ENCODE measurements around the gene SGMS1.
"Not testable (repeated sequence)": the region's sequence is repeated elsewhere in the genome, so short reads cannot be mapped to it uniquely, and the experiment has no call there.

The SGMS1 gene

DNA sequence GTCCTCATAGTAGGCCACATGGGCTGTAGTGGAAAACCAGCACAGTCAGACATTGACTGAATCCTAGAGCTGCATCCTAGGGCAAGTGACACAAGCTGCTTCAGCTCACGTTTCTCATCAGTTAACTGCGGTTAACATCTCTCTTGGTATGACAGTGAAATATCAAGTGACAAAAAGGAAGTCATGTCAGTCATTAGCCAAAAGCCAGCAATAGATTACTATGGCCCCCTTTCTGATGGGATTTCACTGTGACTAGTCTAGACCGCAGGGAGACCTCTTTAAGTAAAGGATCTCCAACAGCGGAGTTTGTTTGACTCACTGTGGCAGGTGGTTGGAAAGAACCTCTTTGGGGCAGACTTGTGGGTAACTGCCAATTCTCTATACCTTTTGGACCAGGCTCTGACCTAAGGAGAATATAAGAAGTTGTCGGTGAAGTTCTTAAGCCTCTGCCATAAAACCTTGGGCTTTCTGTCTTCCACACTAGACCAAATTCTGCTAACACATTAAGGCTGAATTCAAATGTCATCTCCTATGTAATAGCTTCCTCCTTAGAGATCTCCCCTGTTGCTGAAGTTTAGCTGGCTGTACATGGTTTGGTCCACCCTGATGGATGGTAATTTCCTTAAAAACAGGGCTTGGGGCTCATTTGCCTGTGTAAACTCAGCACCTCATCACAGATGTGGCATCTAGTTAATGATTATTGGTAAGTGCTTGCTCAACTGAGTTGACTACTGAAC is 115.3 kb downstream of the SGMS1 start:
- no peak overlapping the region for H3K4me3 ChIP-seq (ENCODE audit: low read depth, low read length)
- TF ChIP-seq CTCF (IDR thresholded peaks at IDR 0.05; ENCODE audit: low read depth, low read length, missing control alignments): no peak
- DNase-seq (ENCODE audit: low read depth): peak; percentile 94

DNA sequence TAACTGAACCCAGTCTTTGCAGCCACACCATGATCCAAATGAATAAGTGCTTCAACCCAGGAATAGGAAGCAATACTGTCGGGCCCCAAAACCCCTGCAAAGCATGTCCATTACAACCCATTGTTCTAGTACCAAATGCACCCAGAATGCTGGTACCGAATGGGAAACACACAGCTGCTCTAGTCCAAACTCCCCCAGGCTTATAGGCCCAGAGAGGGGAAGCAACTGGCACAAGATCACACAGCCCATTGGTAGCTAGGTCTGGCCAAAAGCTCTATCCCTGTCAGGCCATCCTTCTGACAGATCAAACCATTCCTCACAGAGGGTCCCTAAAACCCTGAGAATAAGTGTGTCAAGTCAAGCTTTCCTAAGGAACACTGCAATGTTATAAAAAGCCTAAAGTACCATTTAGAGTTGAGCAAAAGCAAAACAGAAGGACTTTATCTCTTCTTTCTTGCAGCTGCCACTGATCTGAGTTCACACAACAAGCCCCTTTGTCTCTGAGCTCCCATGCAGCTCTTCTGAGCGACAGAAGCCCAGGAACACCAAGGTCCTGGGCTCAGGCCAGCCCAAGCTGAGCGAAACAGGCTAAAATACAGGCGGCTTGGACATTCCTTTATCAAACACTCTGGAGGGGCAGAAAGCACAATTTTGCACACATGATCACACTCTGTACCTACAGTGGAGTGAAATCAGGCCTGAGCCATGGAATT is 116.7 kb downstream of the SGMS1 start:
- no peak for DNase-seq (ENCODE audit: low read depth)
- no peak for TF ChIP-seq CTCF (IDR thresholded peaks at IDR 0.05; ENCODE audit: low read depth, low read length, missing control alignments)
- H3K4me3 ChIP-seq (ENCODE audit: low read depth, low read length): no peak overlapping the region

DNA sequence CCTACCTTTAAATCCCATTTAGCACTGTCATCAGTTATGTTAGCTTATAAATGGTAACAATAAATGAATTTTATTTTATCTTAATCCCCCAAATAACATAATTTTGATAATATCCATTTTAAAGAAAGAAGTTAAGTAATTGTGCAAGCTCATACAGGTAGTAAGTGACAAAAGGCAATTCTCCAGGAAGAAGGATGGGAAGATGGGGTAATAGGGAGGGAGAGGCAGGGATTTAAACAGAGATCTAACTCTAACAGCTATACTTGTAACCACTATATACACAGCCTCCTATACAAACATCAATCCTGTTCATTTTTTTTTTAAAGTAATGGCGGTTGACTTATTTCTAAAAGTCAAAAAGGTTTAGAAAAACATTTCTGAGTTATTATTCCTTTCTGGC is 119.4 kb downstream of the SGMS1 start:
- TF ChIP-seq CTCF (IDR thresholded peaks at IDR 0.05; ENCODE audit: low read depth, low read length, missing control alignments): no peak
- DNase-seq (ENCODE audit: low read depth): no peak
- H3K4me3 ChIP-seq (ENCODE audit: low read depth, low read length): no peak overlapping the region

DNA sequence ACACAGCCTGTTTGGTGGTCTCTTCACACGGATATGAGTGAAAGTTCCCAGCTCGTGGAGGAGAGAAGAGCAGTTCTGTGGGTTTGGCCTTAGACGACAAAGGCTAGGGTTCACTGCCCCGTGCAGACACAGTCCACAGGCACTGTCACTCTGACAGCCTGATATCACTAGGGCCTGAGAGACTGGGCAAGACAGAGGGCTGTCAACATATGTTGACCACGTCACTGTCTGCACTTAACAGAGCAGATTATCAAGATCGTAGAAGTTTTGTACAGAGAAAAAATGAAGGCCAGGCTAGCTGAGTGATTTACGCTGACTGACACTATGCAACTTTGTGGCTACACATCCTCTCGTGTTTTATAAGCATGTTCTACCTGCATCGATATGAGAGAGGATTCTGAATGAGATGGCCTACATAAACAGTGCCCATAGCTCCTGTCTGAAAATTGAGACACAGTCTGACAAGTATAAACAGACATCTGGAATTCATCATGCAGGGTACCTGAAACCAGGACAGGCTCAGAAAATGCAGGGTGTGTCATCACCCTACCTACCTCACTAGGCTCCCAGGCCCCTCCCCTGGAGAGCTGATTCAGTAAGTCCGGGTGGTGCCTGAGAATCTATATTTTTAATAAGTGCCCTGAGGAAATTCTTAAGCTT is 120.0 kb downstream of the SGMS1 start:
- no peak overlapping the region for H3K4me3 ChIP-seq (ENCODE audit: low read depth, low read length)
- TF ChIP-seq CTCF (IDR thresholded peaks at IDR 0.05; ENCODE audit: low read depth, low read length, missing control alignments): no peak
- DNase-seq (ENCODE audit: low read depth): no peak

DNA sequence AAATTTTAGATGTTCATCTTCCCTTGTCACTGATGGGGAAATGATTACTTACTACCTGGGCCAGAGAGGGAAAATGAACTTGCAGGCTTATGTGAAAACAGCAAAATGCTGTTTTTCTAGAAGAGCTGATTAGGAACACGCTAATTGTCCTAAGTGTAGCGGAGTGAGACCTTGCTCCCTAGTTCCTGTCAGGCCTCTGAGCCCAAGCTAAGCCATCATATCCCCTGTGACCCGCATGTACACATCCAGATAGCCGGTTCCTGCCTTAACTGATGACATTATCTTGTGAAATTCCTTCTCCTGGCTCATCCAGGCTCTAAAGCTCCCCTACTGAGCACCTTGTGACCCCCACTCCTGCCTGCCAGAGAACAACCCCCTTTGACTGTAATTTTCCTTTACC is 120.6 kb downstream of the SGMS1 start:
- not testable (repeated sequence) for DNase-seq (ENCODE audit: low read depth); H3K4me3 ChIP-seq (ENCODE audit: low read depth, low read length)

- DNase-seq (ENCODE audit: low read depth): no peak
- H3K4me3 ChIP-seq (ENCODE audit: low read depth, low read length): no peak overlapping the region
- no peak for TF ChIP-seq CTCF (IDR thresholded peaks at IDR 0.05; ENCODE audit: low read depth, low read length, missing control alignments)
Measured at GRCh38 chr10:50501924-50502452, 121.8 kb downstream of the SGMS1 start.

DNA sequence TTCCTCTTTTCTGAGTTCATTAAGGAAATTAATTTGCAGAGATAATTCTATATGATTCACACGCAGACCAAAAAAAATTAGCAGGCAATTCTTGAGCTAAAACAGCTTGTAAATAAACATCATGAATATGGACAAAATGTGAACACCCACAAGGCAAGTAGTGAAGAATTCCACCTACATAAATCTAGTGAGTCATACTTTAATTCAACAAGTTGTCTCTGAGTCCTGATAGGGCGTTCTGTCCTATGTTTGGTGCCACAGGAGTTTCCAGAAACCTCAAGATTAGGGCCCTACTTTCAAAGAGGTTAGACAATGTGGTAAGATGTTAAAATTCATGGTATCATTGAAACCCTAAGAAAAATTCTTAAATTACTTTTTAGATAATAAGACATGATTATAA is 122.3 kb downstream of the SGMS1 start:
- DNase-seq (ENCODE audit: low read depth): no peak
- H3K4me3 ChIP-seq (ENCODE audit: low read depth, low read length): no peak overlapping the region
- TF ChIP-seq CTCF (IDR thresholded peaks at IDR 0.05; ENCODE audit: low read depth, low read length, missing control alignments): no peak
